ENCODE data around the gene DPT.

DNA sequence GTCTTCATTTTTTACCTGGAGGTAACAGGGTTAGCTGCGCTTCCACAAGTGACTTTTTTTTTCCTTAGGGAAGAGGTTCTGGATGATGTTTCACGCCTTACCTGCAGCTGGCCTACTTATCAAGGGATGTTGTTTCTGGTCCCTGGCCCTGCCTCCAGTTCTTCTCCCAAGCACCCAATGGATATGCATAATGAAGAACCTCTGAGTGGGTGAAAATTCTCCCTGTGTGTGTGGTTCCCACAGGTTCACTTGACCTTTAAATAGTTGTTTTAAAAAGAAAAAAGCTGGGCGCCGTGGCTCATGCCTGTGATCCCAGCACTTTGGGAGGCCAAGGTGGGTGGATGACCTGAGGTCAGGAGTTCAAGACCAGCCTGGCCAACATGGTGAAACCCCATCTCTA, 31.8 kb upstream of the DPT start:
- TF ChIP-seq POLR2AphosphoS5 (IDR thresholded peaks at IDR 0.05; ENCODE audit: low read depth, low read length) (no peak), TAF1 (IDR thresholded peaks at IDR 0.05; ENCODE audit: low read depth, low read length) (no peak)
